ENCODE results near the gene ACOX3. TPM values are rescaled to one million over a fixed set of nuclear protein-coding genes. Genes with fewer than 3 reads are reported as not detected.
A peak's percentile ranks its signal among the peaks of the same experiment; 100 is the strongest.

The ACOX3 gene
- total RNA-seq, 4 donors from 2014 or later, result 17.3 to 36.0 (median 24.5) TPM

GRCh38 chr4:8438743-8439142 lies 1.8 kb downstream of the ACOX3 start:
- Histone ChIP-seq H3K4me1 (peaks cover 0 to 88% (median 26%) of the 10 kb centered on the region in 4 donors), H3K4me3 (no peak overlapping the region), H3K27ac (peak overlapping the region in 2 of 4 donors; percentile 96 to 98), H3K9me3 (no peaks in the 10 kb centered on the region), H3K27me3 (no peaks in the 10 kb centered on the region), H3K36me3 (no peaks in the 10 kb centered on the region)
- WGBS, 2 donors, result 81 to 91% methylated on average over 11 of the region's 11 CpGs
- no peak for TF ChIP-seq CTCF (IDR thresholded peaks at IDR 0.05)
- no peak for DNase-seq (ENCODE audit: low spot score in 2 of 2)

- H3K9me3 ChIP-seq, result no peaks in the 10 kb centered on the region
- no peak for DNase-seq (ENCODE audit: low spot score in 2 of 2)
- peaks cover 0 to 74% (median 22%) of the 10 kb centered on the region in 4 donors for H3K4me1 ChIP-seq
- TF ChIP-seq CTCF (IDR thresholded peaks at IDR 0.05) (peak in 2 of 5 experiments; percentile 5 to 34), POLR2A (IDR thresholded peaks at IDR 0.05) (no peak)
- peak overlapping the region in 1 of 4 donors; percentile 19 for H3K4me3 ChIP-seq
- peak overlapping the region; percentile 34 to 96 (median 42) for H3K27ac ChIP-seq
- 43% methylated on average over 13 of the region's 13 CpGs for WGBS, 2 donors
- no peaks in the 10 kb centered on the region for H3K36me3 ChIP-seq
- no peaks in the 10 kb centered on the region for H3K27me3 ChIP-seq
Observed at GRCh38 chr4:8437281-8437680, 3.2 kb downstream of the ACOX3 start.

GRCh38 chr4:8435656-8436121 lies 4.8 kb downstream of the ACOX3 start:
- no peak for DNase-seq (ENCODE audit: low spot score in 2 of 2)
- Histone ChIP-seq H3K27me3 (no peaks in the 10 kb centered on the region), H3K27ac (peak overlapping the region in 3 of 4 donors; percentile 62 to 67 (median 66)), H3K4me1 (peaks cover 0 to 62% (median 9%) of the 10 kb centered on the region in 4 donors), H3K36me3 (peaks cover 0 to 6% (median 0%) of the 10 kb centered on the region in 3 donors), H3K4me3 (peak overlapping the region in 3 of 4 donors; percentile 14 to 39 (median 28)), H3K9me3 (no peaks in the 10 kb centered on the region)
- no peak for TF ChIP-seq POLR2A (IDR thresholded peaks at IDR 0.05)
- WGBS, 2 donors, result 29 to 31% methylated on average over 5 of the region's 5 CpGs

- Histone ChIP-seq H3K4me3 (peak overlapping the region in 1 of 4 donors; percentile 39), H3K27me3 (no peaks in the 10 kb centered on the region), H3K36me3 (peaks cover 0 to 6% (median 0%) of the 10 kb centered on the region in 3 donors), H3K27ac (peak overlapping the region in 2 of 4 donors; percentile 42 to 67), H3K9me3 (no peaks in the 10 kb centered on the region), H3K4me1 (peaks cover 0 to 56% (median 5%) of the 10 kb centered on the region in 4 donors)
- TF ChIP-seq EP300 (IDR thresholded peaks at IDR 0.05) (no peak), POLR2A (IDR thresholded peaks at IDR 0.05) (no peak), CTCF (IDR thresholded peaks at IDR 0.05) (no peak)
- DNase-seq (ENCODE audit: low spot score in 2 of 2), result no peak
- WGBS, 2 donors, result 69 to 75% methylated on average over 21 of the region's 21 CpGs
Observed at GRCh38 chr4:8434251-8435073, 6.1 kb downstream of the ACOX3 start.

GRCh38 chr4:8433136-8433535 lies 7.4 kb downstream of the ACOX3 start:
- no peak for DNase-seq (ENCODE audit: low spot score in 2 of 2)
- H3K27ac ChIP-seq, result no peak overlapping the region
- H3K36me3 ChIP-seq, result peaks cover 0 to 6% (median 0%) of the 10 kb centered on the region in 3 donors
- peaks cover 0 to 49% (median 9%) of the 10 kb centered on the region in 4 donors for H3K4me1 ChIP-seq
- H3K9me3 ChIP-seq, result no peaks in the 10 kb centered on the region
- TF ChIP-seq CTCF (IDR thresholded peaks at IDR 0.05) (no peak), POLR2A (IDR thresholded peaks at IDR 0.05) (no peak), EP300 (IDR thresholded peaks at IDR 0.05) (no peak)
- no peak overlapping the region for H3K4me3 ChIP-seq
- WGBS, 2 donors, result 64 to 68% methylated on average over 5 of the region's 5 CpGs
- no peaks in the 10 kb centered on the region for H3K27me3 ChIP-seq
